Activated naive CD4-positive, alpha-beta T cell treated with anti-CD3 and anti-CD28 coated beads for 36 hours (primary cell): ENCODE measurements around the gene KIAA1143. TPM values are rescaled to one million over a fixed set of nuclear protein-coding genes. Genes with fewer than 3 reads are reported as not detected.

Source experiments
- CTCF ChIA-PET: fragments of 350-600 bp; sonication (Branson Sonifier 250); formaldehyde crosslinking; loops from one replicate; lab custom pipeline; 2021; ENCODE audit warnings: antibody characterized with exemption; lab: Charles Lee
- DNase-seq: peaks from one replicate; pipeline ENCODE4 v3.0.0-alpha.2; 2020
- H3K27ac Mint-ChIP-seq: one replicate; pipeline ENCODE4 v1.8.0; 2021; ENCODE audit warnings: mild to moderate bottlenecking, mixed read lengths
- H3K27me3 Mint-ChIP-seq: one replicate; pipeline ENCODE4 v1.8.0; 2021; ENCODE audit warnings: low read depth, mixed read lengths
- H3K36me3 Mint-ChIP-seq: one replicate; pipeline ENCODE4 v1.8.0; 2021; ENCODE audit warnings: low read depth, mixed read lengths
- H3K4me1 Mint-ChIP-seq: one replicate; pipeline ENCODE4 v1.8.0; 2021; ENCODE audit warnings: low read depth, mixed read lengths
- H3K4me3 Mint-ChIP-seq: one replicate; pipeline ENCODE4 v1.8.0; 2021; ENCODE audit warnings: mild to moderate bottlenecking, moderate library complexity, mixed read lengths
- H3K9me3 Mint-ChIP-seq: one replicate; pipeline ENCODE4 v1.8.0; 2021; ENCODE audit warnings: mixed read lengths
- intact Hi-C: fragments of 100-400 bp; cut with micrococcal nuclease; formaldehyde crosslinking; loops from one replicate; pipeline ENCODE4 v1.15.1; 2023
- total RNA-seq, 2 experiments: library from RNA; stranded (reverse); gene quantifications; one replicate each; pipeline ENCODE4 v1.2.3, GENCODE V29; 2021

The KIAA1143 gene
- 10 to 100 TPM; 29.1 to 35.9 TPM for total RNA-seq

DNA sequence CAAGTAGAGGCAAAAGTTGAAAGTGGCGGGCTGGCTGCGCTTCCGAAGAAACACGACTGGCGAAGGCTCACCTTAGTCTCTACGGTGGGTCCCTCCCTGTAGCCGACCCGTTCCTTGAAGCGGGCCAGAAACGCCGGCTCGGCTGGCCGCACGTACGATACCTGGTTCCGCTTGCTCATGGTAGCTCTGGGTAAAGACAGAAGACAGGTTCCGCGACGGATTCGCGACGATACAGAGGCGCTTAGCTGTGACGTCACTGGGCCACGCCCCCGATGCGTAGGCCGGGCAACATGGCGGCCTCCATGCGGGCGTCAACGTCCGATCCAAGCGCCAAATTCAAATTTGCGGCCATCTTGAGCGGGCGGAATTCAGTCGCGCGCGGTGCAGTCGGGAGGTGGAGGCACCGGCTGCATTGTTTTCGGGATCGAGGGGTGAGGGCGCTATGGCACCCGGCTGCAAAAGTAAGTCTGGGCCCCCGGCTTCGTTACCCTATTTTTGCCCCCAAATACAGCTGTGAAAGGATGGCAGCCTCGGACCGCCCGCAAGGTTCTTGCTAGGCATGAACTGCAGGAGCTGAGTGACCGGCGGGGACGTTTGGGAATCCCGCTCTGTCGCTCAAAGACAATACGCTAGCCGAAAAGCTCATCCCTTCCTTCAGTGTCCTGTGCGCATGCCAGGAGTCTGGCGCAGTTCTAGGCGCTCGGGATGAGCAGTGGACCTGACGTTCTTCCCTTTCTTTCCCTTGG is at the start of gene KIAA1143, which contains the start of gene KIF15:
Gene KIAA1143, minus strand, starts transcription at position 196 of the 746 bp plus-strand sequence. Its CDS starts 17 bp downstream, at position 179.
Gene KIF15, plus strand, starts transcription at position 371 of the 746 bp plus-strand sequence. Its CDS starts 72 bp downstream, at position 443.
- CTCF ChIA-PET = interaction anchor here (0.7 to 0.9 kb wide), 2 partner anchors 105 to 153 kb away, joined by 3 read pairs; no protein-coding TSS in a partner anchor
- H3K4me1 Mint-ChIP-seq = peaks cover 26% of the 10 kb centered on the region
- peak within 1 kb of the TSS; percentile 94 for H3K4me3 Mint-ChIP-seq
- H3K27me3 Mint-ChIP-seq = no peaks in the 10 kb centered on the region
- peaks cover 20% of the 10 kb centered on the region for H3K9me3 Mint-ChIP-seq
- DNase-seq = peak; percentile 99
- H3K36me3 Mint-ChIP-seq = peaks cover 59% of the 10 kb centered on the region
- peak within 1 kb of the TSS; percentile 86 for H3K27ac Mint-ChIP-seq
- intact Hi-C loops = loop anchor here (1.0 to 5.0 kb wide), 7 partner anchors 32 to 423 kb away; partner anchors contain the start of genes TCAIM and ZNF501

DNA sequence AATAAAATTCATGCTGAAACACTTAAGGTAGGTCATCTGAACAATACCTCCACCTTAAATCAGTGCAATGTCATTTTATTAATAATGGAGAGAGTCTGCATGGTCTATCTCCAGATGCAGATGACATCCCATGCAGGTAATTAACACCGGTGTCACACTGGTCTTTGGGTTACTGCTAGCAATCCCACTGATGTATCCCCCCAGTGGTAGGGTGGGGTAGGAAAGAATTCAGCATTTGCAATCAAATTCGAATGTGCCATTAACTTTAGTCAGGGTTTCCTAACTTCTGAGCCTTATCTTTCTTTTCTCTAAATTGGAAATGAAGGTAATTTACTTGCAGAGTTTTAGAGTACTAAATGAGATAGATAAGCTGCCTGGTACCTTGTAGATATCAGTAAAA is 44.5 kb upstream of the KIAA1143 start:
- intact Hi-C loops = no loop called here
- Mint-ChIP-seq H3K4me3 (no peak overlapping the region), H3K4me1 (no peaks in the 10 kb centered on the region), H3K27me3 (no peaks in the 10 kb centered on the region), H3K27ac (no peak overlapping the region), H3K36me3 (peaks cover 39% of the 10 kb centered on the region), H3K9me3 (no peaks in the 10 kb centered on the region)
- CTCF ChIA-PET = interaction anchor here (0.6 kb wide), 1 partner anchor 26 kb away, joined by 3 read pairs; no protein-coding TSS in a partner anchor
- DNase-seq = no peak

DNA sequence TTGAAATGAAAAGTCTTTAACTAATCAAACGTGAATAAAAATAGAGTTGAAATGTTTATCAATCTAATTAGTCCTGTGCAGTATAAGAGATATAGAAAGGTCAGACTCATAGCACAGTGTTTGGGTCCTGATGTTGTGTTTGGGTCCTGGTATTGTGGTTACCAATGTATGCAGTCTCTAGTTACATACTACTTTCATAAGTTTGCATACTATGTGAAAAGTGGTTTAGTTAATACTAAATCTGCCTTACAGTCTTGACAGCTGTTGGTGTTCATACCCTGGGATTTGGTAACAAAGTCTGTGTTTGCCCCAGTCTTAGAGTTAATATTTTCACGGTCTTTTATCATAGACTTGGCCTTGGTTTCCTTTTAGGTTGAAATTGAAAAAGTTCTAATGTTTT is 41.9 kb upstream of the KIAA1143 start:
- CTCF ChIA-PET = no interaction called here
- no peak overlapping the region for H3K4me3 Mint-ChIP-seq
- no peaks in the 10 kb centered on the region for H3K9me3 Mint-ChIP-seq
- no peak for DNase-seq
- H3K4me1 Mint-ChIP-seq = no peaks in the 10 kb centered on the region
- peaks cover 45% of the 10 kb centered on the region for H3K36me3 Mint-ChIP-seq
- intact Hi-C loops = no loop called here
- no peak overlapping the region for H3K27ac Mint-ChIP-seq
- H3K27me3 Mint-ChIP-seq = no peaks in the 10 kb centered on the region

DNA sequence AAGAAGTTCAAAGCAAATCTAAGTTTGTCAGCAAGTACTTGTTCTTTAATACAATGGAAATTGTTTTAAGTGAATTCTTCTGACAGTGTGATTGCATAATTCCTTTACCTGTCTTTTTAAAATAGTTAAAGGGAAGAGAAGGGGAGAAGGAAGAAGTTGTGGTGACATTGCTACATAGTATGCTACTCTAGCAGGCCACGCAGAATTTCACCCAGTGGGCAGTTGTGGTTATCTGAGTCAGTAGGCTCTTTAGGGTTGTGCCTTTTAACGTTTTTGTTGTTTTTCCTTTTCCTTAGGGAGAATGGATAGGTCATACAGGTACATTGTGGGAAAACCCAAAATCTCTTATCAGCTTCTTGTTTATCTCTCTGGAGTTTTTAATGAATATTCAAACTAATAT is 40.6 kb upstream of the KIAA1143 start:
- Mint-ChIP-seq H3K4me1 (no peaks in the 10 kb centered on the region), H3K9me3 (no peaks in the 10 kb centered on the region), H3K36me3 (peaks cover 48% of the 10 kb centered on the region), H3K4me3 (no peak overlapping the region), H3K27ac (no peak overlapping the region), H3K27me3 (no peaks in the 10 kb centered on the region)
- CTCF ChIA-PET = no interaction called here
- no peak for DNase-seq
- intact Hi-C loops = no loop called here

DNA sequence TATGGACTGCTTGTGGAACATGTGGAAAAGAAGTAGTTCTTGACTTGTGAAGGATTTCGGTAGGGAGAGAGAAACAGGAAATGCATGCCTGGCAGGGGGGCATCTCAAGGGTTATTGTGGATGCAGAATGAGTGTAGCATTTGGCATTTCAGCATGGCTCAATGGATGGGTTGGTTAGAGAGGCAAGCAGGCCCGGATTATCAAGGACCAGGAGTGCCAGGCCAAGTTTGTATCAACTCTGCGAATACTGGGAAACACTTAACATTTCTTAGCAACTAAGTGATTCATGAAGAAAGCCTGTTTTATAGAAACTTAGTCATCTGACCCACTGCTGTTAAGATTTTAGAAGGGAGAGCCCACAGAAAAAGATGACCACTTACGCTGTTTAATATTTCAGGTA is 33.8 kb upstream of the KIAA1143 start:
- Mint-ChIP-seq H3K4me3 (no peak overlapping the region), H3K27me3 (no peaks in the 10 kb centered on the region), H3K4me1 (no peaks in the 10 kb centered on the region), H3K27ac (no peak overlapping the region), H3K36me3 (peaks cover 49% of the 10 kb centered on the region), H3K9me3 (no peaks in the 10 kb centered on the region)
- CTCF ChIA-PET = interaction anchor here (0.6 kb wide), 1 partner anchor 164 kb away, joined by 6 read pairs; no protein-coding TSS in a partner anchor
- intact Hi-C loops = no loop called here
- DNase-seq = no peak

DNA sequence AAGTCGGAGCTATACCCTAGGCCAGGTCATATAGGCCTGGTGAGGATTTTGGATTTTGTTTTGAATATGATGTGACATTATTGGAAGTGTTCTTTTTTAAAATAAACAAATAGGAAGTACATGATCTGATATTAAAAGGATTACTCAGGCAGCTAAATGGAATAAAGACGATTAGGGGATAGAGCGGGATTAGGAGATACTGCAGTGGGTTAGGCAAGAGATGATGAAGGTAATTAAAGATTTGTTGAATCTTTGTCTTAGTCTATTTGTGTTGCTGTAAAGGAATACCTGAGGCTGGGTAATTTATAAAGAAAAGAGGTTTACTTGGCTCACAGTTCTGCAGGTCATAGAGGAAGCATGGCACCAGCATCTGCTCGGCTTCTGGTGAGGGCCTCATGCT is 21.5 kb upstream of the KIAA1143 start:
- no peak for DNase-seq
- CTCF ChIA-PET = no interaction called here
- peaks cover 37% of the 10 kb centered on the region for H3K36me3 Mint-ChIP-seq
- H3K4me3 Mint-ChIP-seq = no peak overlapping the region
- intact Hi-C loops = no loop called here
- H3K27ac Mint-ChIP-seq = no peak overlapping the region
- no peaks in the 10 kb centered on the region for H3K4me1 Mint-ChIP-seq
- H3K9me3 Mint-ChIP-seq = no peaks in the 10 kb centered on the region
- H3K27me3 Mint-ChIP-seq = no peaks in the 10 kb centered on the region

DNA sequence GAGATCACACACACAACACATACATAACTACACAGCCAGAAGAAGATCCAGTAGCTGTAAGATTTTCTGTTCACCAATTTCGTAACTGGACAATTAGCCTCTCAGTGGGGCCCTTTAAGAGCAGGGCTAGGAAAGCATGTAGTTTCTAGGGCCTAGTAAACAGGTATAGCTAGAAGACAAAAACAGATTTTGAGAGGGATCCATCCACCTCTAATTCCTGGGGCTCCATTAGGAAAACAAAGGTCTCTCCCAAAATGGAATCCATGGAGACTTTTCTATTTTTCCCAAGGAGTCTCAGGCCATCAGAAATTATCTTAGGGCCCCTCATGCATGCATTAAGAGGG is 10.7 kb upstream of the KIAA1143 start:
- intact Hi-C loops = no loop called here
- CTCF ChIA-PET = no interaction called here
- Mint-ChIP-seq H3K36me3 (peaks cover 56% of the 10 kb centered on the region), H3K4me1 (no peaks in the 10 kb centered on the region), H3K4me3 (no peak overlapping the region), H3K27ac (no peak overlapping the region), H3K27me3 (peaks cover 3% of the 10 kb centered on the region), H3K9me3 (peaks cover 31% of the 10 kb centered on the region)
- no peak for DNase-seq

DNA sequence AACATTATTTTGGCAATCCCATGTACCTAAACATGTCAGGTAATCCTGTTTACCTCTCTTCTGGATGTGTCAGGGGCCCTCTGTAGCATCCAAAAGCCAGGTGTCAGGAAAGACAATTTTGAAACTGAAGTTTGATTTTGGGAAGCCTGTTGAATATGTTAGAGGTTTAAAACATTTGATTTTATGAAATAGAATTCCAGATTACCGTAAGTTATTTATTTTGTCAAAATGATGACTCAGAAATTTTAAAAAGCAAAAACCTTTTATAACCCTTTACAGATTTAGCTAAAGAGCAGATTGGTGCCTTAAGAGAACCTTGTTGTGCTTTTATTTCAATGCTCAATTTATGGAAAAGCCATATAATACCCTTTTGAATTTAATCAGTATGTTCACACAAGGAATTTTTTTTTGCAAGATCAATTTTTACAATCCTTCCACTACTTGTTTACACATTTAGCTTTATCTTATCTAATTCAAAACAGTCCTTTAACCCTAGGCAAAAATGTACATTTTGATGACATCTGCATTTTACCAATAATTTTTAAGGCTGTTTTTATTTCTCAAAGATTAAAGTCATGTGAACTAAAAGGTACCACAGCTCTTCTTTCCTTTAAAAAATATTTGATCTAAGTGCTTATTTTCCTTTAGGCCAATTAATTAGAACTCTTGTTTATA is 10.1 kb upstream of the KIAA1143 start:
- H3K4me3 Mint-ChIP-seq = no peak overlapping the region
- peaks cover 31% of the 10 kb centered on the region for H3K9me3 Mint-ChIP-seq
- peaks cover 56% of the 10 kb centered on the region for H3K36me3 Mint-ChIP-seq
- DNase-seq = no peak
- H3K27me3 Mint-ChIP-seq = peaks cover 3% of the 10 kb centered on the region
- CTCF ChIA-PET = no interaction called here
- intact Hi-C loops = no loop called here
- H3K4me1 Mint-ChIP-seq = no peaks in the 10 kb centered on the region
- no peak overlapping the region for H3K27ac Mint-ChIP-seq

DNA sequence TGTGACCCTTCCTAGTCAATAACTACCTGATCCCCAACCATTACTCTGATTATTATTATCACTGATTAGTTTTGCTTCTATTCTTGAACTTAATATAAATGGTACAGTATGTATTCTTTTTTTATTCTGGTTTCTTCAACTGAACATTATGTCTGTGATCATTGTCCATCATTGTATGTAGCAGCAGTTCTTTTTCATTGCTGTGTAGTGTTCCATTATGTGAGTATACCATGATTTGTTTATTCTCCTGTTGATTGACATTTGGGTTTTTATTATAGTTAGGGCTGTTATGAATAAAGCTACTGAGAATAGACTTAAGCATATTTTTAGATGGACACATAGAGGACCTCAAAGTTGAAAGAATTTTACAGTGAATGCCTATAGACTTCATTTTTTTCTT is 2.8 kb upstream of the KIAA1143 start:
- H3K4me3 Mint-ChIP-seq = no peak overlapping the region
- intact Hi-C loops = loop anchor here (5.0 kb wide), 2 partner anchors 232 to 388 kb away; no protein-coding TSS in a partner anchor
- H3K4me1 Mint-ChIP-seq = peaks cover 13% of the 10 kb centered on the region
- H3K27me3 Mint-ChIP-seq = peaks cover 3% of the 10 kb centered on the region
- CTCF ChIA-PET = interaction anchor here (0.6 kb wide), 1 partner anchor 15 kb away, joined by 4 read pairs; no protein-coding TSS in a partner anchor
- H3K36me3 Mint-ChIP-seq = peaks cover 49% of the 10 kb centered on the region
- H3K27ac Mint-ChIP-seq = no peak overlapping the region
- peaks cover 12% of the 10 kb centered on the region for H3K9me3 Mint-ChIP-seq
- DNase-seq = no peak

DNA sequence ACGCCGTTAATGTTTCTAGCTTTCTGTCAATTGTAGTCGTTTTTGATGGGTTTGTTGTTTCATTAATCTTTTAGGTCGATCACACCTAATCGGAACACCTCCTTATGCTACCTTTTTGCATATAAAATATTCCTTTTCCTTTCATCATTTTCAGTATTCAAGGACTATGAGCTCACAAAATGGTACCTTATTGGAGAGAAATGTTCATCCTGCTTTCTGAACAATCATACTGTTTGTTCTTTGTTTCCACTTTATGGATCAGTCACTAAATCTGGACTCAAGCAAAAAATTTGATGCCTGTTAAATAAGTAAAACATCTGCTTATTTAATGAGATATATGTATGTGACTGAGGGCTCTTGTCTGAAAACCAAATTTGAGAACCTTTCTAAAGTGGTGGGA is 1.3 kb upstream of the KIAA1143 start:
- CTCF ChIA-PET = no interaction called here
- peaks cover 20% of the 10 kb centered on the region for H3K4me1 Mint-ChIP-seq
- intact Hi-C loops = loop anchor here (5.0 kb wide), 2 partner anchors 230 to 390 kb away; no protein-coding TSS in a partner anchor
- no peak for DNase-seq
- peaks cover 3% of the 10 kb centered on the region for H3K27me3 Mint-ChIP-seq
- peaks cover 17% of the 10 kb centered on the region for H3K9me3 Mint-ChIP-seq
- peaks cover 56% of the 10 kb centered on the region for H3K36me3 Mint-ChIP-seq
- H3K27ac Mint-ChIP-seq = no peak overlapping the region
- peak overlapping the region; percentile 94 for H3K4me3 Mint-ChIP-seq

DNA sequence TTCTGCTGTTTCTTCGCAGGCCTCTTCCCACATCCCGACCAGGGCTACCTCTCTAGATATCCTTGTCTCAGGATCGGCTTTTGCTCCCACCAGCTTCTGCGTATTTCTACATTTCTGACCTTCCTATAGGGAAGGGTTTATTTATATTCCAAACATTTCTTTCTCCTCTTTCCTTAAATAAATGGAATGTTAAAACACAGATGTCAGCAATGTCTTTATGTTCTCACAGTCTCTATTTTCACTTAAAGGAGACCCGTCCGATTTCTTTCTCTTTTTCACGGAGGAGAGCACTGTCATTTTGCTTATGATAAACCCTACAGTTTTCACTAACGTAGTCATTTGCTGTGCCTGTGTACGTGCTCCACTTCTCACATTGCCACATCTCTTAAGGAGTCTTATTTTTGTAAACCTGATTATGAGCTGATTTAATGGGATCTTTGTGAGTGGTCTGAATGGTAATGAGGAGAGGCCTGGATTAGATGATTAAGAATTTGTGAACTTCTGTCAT is 805 bp upstream of the KIAA1143 start:
- DNase-seq = no peak
- H3K27ac Mint-ChIP-seq = peak overlapping the region; percentile 86
- peaks cover 58% of the 10 kb centered on the region for H3K36me3 Mint-ChIP-seq
- intact Hi-C loops = loop anchor here (5.0 kb wide), 2 partner anchors 230 to 390 kb away; no protein-coding TSS in a partner anchor
- H3K27me3 Mint-ChIP-seq = peaks cover 2% of the 10 kb centered on the region
- peaks cover 25% of the 10 kb centered on the region for H3K4me1 Mint-ChIP-seq
- H3K4me3 Mint-ChIP-seq = peak overlapping the region; percentile 94
- CTCF ChIA-PET = interaction anchor here (0.9 kb wide), 1 partner anchor 152 kb away, joined by 3 read pairs; no protein-coding TSS in a partner anchor
- H3K9me3 Mint-ChIP-seq = peaks cover 19% of the 10 kb centered on the region

DNA sequence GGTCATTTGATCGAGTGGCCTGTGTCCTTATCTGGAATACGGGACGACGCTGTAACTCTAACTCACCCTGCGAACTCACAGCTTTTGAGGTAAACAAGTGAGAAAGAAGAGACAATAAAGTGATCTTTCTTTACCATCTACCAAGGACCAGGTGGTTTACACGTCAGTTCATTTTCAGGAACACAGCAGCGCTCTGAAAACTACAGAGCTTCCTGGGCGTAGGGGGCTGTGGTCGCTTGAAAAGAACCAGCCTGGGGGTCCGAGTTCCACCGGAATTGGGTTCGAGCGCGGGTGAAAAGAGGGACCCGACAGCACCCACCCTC is 357 bp downstream of the KIAA1143 start:
- intact Hi-C loops = loop anchor here (1.0 to 5.0 kb wide), 7 partner anchors 32 to 423 kb away; partner anchors contain the start of genes TCAIM and ZNF501
- H3K27me3 Mint-ChIP-seq = no peaks in the 10 kb centered on the region
- peaks cover 60% of the 10 kb centered on the region for H3K36me3 Mint-ChIP-seq
- no peak for DNase-seq
- H3K4me3 Mint-ChIP-seq = peak overlapping the region; percentile 94
- peaks cover 20% of the 10 kb centered on the region for H3K9me3 Mint-ChIP-seq
- peaks cover 26% of the 10 kb centered on the region for H3K4me1 Mint-ChIP-seq
- peak overlapping the region; percentile 86 for H3K27ac Mint-ChIP-seq
- CTCF ChIA-PET = interaction anchor here (0.7 kb wide), 1 partner anchor 105 kb away, joined by 3 read pairs; no protein-coding TSS in a partner anchor
